Neuron (in vitro differentiated cells): ENCODE results near the gene PNPLA1.

Experiments used
- H2AFZ ChIP-seq: one replicate; pipeline ENCODE4 v1.6.1; 2013; ENCODE audit warnings: low read depth, mild to moderate bottlenecking, inconsistent platforms, low read length, moderate library complexity
- H3K27me3 ChIP-seq: one replicate; pipeline ENCODE4 v1.6.1; 2013; ENCODE audit warnings: low read length; ENCODE audit not compliant: insufficient read depth
- H3K36me3 ChIP-seq: one replicate; pipeline ENCODE4 v1.6.1; 2013; ENCODE audit warnings: low read length; ENCODE audit not compliant: insufficient read depth
- H3K4me1 ChIP-seq: one replicate; pipeline ENCODE4 v1.6.1; 2013; ENCODE audit warnings: low read length; ENCODE audit not compliant: insufficient read depth
- H3K4me3 ChIP-seq: 2 replicates; pipeline ENCODE4 v1.5.1; 2013; ENCODE audit warnings: mild to moderate bottlenecking, low read length, moderate library complexity
- H3K9me3 ChIP-seq: one replicate; pipeline ENCODE4 v1.6.1; 2013; ENCODE audit warnings: low read length

Gene PNPLA1

DNA sequence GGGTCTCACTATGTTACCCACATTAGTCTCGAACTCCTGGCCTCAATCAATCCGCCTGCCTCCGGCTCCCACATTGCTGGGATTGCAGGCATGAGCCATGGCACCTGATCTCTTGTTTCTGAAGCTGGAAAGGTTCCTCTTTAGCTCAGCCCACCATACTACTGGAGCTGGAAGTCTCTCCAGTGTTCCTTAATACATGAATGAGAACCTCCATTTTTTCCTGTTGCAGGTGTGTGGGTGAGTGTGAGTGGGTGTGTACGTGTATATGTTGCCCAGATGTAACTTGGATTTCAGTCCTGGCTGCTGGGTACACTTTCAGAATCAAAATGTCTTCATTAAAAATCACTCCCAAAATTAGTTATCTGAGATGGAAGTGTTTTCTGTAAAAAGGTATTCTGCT is 11.1 kb downstream of the PNPLA1 start:
- H3K27me3 ChIP-seq = no peaks in the 10 kb centered on the region

DNA sequence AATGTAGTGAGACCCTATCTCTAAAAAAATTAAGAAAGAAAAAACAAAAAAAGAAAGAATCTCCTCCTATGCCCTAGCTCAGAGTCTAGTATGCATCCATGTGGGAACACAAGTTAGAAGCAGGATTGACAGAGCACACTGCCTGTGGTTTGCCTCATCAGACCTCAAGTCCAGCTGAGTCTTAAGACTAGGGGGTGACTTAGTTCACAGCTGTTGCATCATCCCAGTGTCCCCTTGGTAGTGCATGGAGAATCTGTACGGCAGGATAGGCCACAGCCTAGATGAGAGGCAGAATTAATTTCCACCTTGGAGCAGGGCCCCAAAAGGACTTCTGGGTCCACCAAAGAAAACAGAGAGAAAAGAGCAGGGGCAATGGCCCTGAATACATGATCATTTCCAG is 13.7 kb downstream of the PNPLA1 start:
- no peaks in the 10 kb centered on the region for H3K36me3 ChIP-seq

More for the DNA sequence above, 11.1 kb downstream of the PNPLA1 start:
- Histone ChIP-seq H2AFZ (no peak overlapping the region), H3K4me1 (peaks cover 15% of the 10 kb centered on the region), H3K36me3 (no peaks in the 10 kb centered on the region), H3K9me3 (no peaks in the 10 kb centered on the region), H3K4me3 (no peak overlapping the region)

DNA sequence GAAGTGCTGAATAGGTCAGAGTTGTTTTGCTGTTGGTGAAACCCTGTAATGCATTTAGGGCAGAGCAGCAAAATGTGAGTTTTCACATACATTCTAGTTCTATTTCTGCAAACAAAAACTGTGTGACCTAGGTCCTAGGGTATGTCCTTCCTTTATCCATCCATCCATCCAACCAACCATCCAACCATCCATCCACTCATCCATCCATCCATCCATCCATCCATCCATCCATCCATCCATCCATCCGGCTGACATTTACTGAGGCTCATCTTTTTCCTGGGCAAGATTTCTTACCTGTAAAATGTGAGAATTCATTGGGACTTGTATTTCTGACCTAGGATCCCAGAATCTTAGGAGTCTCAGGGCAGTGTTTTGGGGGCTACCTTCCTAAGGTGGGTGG is 14.5 kb downstream of the PNPLA1 start:
- Histone ChIP-seq H3K9me3 (no peaks in the 10 kb centered on the region), H3K4me3 (no peak overlapping the region), H2AFZ (no peak overlapping the region), H3K27me3 (no peaks in the 10 kb centered on the region), H3K36me3 (no peaks in the 10 kb centered on the region), H3K4me1 (peaks cover 15% of the 10 kb centered on the region)

More for the DNA sequence above, 13.7 kb downstream of the PNPLA1 start:
- peaks cover 15% of the 10 kb centered on the region for H3K4me1 ChIP-seq
- H2AFZ ChIP-seq = no peak overlapping the region
- no peaks in the 10 kb centered on the region for H3K27me3 ChIP-seq
- no peak overlapping the region for H3K4me3 ChIP-seq
- no peaks in the 10 kb centered on the region for H3K9me3 ChIP-seq

DNA sequence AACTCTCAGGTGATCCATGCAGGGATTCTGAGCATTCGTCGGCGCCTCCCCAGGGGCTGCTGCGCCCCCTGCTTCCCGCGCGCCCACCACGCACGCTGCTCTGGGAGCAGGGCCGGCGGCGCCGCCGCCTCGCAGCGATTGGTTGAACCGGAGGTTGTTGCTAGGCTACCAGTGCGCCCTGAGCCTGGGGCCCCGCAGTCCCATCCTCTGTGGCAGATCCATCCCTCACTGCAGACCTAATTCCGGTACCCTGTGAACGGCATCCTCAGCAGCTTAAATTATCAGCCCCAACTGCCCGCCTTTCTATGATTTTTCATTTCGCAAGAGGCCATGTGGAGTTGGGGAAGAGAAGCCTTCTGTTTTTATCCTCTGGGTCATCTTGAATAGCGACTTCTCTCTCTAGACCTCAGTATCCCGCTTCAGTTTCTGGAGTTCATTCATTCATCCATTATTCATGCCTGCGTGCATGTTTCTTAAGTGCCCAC is 15.4 kb downstream of the PNPLA1 start:
- H2AFZ ChIP-seq = peak overlapping the region; percentile 43
- H3K9me3 ChIP-seq = no peaks in the 10 kb centered on the region
- no peaks in the 10 kb centered on the region for H3K27me3 ChIP-seq
- no peaks in the 10 kb centered on the region for H3K36me3 ChIP-seq
- H3K4me3 ChIP-seq = no peak overlapping the region
- H3K4me1 ChIP-seq = peaks cover 15% of the 10 kb centered on the region

DNA sequence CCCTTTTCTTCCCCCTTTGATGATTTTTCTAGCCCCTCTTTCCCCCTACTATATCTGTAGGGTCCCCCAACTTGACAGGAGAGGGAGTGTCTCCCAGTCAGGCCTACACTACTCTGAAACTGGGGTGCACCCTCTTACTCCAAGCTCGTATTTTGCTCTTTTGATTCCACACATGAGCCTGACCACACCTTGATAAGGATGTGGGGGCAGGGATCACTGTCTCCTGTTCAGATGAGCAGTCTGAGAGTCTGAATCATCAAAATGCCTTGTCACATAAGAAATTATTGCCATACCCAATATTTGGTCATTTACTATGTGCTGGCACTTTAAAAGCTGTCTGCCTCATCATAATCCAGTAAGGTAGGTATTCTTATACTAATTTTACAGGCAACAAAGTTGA is 15.9 kb downstream of the PNPLA1 start:
- peak overlapping the region; percentile 43 for H2AFZ ChIP-seq
- no peaks in the 10 kb centered on the region for H3K9me3 ChIP-seq
- H3K27me3 ChIP-seq = no peaks in the 10 kb centered on the region
- no peaks in the 10 kb centered on the region for H3K36me3 ChIP-seq
- no peak overlapping the region for H3K4me3 ChIP-seq
- peaks cover 15% of the 10 kb centered on the region for H3K4me1 ChIP-seq

DNA sequence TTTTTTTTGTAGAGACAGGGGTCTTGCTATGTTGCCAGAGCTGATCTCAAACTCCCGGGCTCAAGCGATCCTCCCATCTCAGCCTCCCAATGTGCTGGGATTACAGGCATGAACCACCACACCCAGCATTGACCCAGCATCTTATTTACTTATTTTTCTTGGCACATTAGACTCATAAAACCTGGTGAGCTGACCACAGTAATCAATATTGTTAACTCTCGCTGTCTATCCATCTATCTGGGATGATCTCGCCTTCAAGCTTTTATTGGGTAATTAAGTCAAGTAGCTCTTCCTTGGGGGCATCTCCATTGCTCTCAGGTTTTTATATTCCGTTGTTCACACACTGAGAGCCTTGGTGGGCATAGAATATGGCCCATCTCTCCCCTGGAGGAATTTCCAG is 17.0 kb downstream of the PNPLA1 start:
- no peak overlapping the region for H2AFZ ChIP-seq
- no peaks in the 10 kb centered on the region for H3K36me3 ChIP-seq
- H3K4me1 ChIP-seq = peaks cover 15% of the 10 kb centered on the region
- no peak overlapping the region for H3K4me3 ChIP-seq
- H3K9me3 ChIP-seq = no peaks in the 10 kb centered on the region
- H3K27me3 ChIP-seq = no peaks in the 10 kb centered on the region

DNA sequence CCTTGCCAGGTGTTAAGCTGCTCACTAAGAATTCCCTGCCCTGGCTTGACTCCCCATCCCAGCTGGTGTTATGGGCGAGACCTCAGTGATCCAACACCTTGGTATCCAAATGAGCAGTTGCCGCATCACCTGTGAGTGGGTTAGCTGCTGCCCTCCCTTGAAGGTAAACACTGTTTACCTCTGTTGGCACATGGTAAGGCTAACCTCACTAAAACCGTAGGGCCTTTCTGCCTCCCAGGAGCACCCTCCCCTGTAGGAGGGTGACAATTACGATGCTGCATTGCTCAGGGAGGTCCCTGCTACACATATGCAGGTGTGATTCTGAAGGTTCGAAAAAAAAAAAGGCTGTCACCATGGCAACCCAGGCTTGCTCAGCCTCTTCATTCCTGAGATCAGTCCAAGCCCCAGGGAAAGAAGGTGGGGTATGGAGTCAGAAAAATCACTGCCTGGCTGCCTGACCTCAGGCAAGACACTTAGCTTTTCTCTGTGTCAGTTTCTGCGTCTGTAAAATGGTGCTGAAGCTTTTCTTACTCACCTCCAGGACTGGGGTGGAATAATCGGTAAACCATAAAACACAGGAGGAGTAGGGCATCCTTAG is 19.5 kb downstream of the PNPLA1 start:
- Histone ChIP-seq H2AFZ (no peak overlapping the region), H3K36me3 (no peaks in the 10 kb centered on the region), H3K27me3 (peaks cover 4% of the 10 kb centered on the region), H3K9me3 (no peaks in the 10 kb centered on the region), H3K4me3 (no peak overlapping the region), H3K4me1 (peaks cover 15% of the 10 kb centered on the region)

DNA sequence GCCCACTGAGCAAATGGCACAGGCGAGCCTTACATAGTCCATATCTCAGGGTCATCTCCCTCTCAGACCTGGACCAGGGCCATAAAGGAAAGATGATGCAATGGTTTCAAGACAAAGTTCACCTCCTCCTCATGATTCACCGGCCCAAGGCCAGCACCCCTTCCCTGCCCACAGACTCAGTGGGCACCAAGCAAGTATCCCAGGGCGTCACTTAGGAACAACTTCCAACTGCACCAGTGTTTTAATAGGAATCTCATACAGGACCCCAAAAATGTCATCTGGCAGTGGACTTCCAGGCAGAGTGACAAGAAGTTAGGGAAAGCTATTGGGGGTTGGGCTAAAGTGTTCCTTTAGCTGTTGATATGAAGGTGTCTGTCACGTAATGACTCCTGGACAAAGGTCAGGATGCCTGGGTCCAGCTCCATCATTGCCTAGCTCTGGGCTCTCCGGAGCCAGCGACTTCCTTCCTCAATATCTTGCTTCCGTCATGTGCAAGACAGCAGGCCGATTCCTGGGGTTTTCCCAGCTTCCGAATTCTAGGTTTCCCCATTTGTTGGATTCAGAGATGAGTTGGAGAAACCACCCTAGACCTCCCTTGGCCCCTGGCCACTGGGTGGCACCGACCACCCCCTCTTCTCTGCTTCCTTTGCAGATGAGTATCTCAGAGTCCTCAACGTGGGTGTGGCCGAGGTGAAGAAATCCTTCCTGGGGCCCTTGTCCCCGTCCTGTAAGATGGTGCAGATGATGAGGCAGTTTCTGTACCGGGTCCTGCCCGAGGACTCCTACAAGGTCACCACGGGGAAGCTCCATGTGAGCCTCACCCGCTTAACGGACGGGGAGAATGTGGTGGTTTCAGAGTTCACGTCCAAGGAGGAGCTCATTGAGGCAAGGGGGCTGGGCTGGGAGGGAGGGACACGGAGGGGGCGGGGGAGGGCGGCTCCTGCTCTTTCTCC is 21.1 kb downstream of the PNPLA1 start:
- Histone ChIP-seq H3K36me3 (no peaks in the 10 kb centered on the region), H2AFZ (no peak overlapping the region), H3K4me3 (no peak overlapping the region), H3K9me3 (no peaks in the 10 kb centered on the region), H3K27me3 (peaks cover 6% of the 10 kb centered on the region), H3K4me1 (no peaks in the 10 kb centered on the region)

DNA sequence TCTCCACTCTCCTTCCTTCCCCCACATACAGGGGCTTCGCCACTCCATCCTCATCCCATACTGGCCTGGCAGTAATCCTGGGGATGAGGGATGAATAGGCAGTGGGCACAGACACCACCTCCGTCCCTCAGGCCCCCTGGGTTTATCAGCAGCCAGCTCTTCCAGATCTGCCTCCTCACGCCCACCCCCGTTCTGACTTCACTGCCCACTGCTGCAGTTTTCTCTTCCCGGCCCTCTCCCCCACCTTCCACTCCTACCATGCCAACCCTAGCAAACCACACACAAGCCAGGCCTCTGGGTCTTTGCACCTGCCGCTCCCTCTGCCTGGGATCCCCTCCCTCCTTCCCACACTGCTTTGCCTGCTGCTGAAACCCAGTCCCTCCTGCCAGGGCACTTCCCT is 22.3 kb downstream of the PNPLA1 start:
- H2AFZ ChIP-seq = no peak overlapping the region
- no peaks in the 10 kb centered on the region for H3K36me3 ChIP-seq
- H3K9me3 ChIP-seq = no peaks in the 10 kb centered on the region
- H3K4me3 ChIP-seq = no peak overlapping the region
- H3K4me1 ChIP-seq = no peaks in the 10 kb centered on the region
- H3K27me3 ChIP-seq = peaks cover 6% of the 10 kb centered on the region

DNA sequence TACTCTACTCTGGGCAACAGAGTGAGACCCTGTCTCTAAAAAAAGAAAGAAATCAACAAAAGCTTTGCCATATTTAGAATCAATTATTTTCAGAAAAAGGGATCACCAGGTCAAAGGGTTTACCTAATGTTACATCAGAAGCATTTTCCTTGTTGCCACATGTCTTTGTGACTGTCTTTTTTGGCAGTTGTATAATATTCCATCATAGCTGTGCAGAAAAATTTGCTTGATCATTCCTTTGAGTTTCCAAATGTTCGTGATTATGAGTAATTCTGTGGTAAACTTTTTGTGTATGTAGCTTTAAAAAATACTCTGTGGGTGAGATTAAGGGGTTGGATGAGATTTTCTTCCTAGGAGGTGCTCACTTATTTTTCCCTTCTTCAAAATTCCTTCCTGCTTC is 26.4 kb downstream of the PNPLA1 start:
- no peaks in the 10 kb centered on the region for H3K9me3 ChIP-seq
- no peak overlapping the region for H2AFZ ChIP-seq
- H3K36me3 ChIP-seq = no peaks in the 10 kb centered on the region
- no peaks in the 10 kb centered on the region for H3K4me1 ChIP-seq
- H3K4me3 ChIP-seq = no peak overlapping the region
- H3K27me3 ChIP-seq = peaks cover 6% of the 10 kb centered on the region

DNA sequence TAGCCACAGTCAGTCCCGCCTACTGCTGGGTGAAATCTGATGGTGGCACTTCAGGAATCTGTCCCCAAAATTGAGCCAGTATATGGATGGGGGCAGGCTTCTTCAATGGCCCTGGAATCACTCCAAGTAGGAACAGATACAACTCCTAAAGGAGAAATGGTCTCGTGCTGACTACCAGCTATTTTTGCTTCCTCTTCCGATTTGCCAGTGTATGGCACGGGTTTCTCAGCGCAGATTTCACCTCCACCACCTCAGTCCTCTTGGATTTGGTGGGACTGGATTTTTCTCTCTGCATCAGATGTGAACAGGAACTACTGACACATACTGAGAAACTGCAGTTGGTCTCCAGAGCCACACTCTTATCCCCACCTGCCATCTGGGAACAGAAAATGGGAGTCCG is 27.2 kb downstream of the PNPLA1 start:
- H2AFZ ChIP-seq = no peak overlapping the region
- H3K36me3 ChIP-seq = no peaks in the 10 kb centered on the region
- H3K9me3 ChIP-seq = no peaks in the 10 kb centered on the region
- H3K27me3 ChIP-seq = peaks cover 6% of the 10 kb centered on the region
- no peak overlapping the region for H3K4me3 ChIP-seq
- H3K4me1 ChIP-seq = no peaks in the 10 kb centered on the region

DNA sequence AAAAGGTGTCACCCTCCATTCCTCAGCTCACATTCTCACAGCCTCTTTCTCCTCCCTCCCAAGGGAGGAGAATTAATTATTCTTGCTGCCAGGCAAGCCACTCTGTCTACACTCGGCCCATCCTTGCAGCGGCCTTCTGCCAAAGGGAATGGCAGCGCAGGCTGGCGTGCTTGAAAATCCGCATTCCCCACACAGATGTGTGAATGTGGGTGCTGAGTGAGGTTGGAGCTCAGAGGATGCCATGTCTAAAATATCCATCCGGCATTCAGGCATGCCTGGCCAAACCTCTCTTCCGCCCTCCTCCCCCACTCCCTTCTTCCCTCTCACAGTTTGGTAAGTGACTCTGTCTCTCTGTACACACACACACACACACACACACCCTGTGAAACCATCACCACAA is 27.7 kb downstream of the PNPLA1 start:
- H2AFZ ChIP-seq = no peak overlapping the region
- H3K4me3 ChIP-seq = no peak overlapping the region
- no peaks in the 10 kb centered on the region for H3K36me3 ChIP-seq

DNA sequence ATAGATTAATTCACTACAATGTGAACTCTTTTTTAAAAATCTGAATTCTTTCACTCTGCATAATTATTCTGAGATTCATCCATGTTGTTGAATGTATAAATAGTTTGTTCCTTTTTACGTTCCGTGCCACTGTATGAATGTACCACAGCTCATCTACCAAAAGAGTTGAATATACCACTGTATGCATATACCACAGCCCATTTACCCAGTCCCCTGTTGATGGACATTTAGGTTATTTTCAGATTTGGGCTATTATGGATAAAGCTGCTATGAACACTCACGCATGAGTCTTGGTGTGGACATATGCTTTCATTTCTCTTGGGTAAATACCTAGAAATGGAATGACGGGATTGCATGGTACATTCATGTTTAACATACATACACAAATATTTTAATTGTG is 28.2 kb downstream of the PNPLA1 start:
- peaks cover 6% of the 10 kb centered on the region for H3K27me3 ChIP-seq
- no peak overlapping the region for H3K4me3 ChIP-seq
- no peaks in the 10 kb centered on the region for H3K4me1 ChIP-seq
- H2AFZ ChIP-seq = no peak overlapping the region
- no peaks in the 10 kb centered on the region for H3K36me3 ChIP-seq
- H3K9me3 ChIP-seq = no peaks in the 10 kb centered on the region

More for the DNA sequence above, 27.7 kb downstream of the PNPLA1 start:
- H3K27me3 ChIP-seq = peaks cover 6% of the 10 kb centered on the region
- H3K4me1 ChIP-seq = no peaks in the 10 kb centered on the region
- H3K9me3 ChIP-seq = no peaks in the 10 kb centered on the region
